ENCODE results near the gene KRT28.

- no peak for TF ChIP-seq CTCF (IDR thresholded peaks at IDR 0.05)
- TF ChIP-seq POLR2A (IDR thresholded peaks at IDR 0.05) = no peak
- TF ChIP-seq POLR2AphosphoS5 (IDR thresholded peaks at IDR 0.05) = no peak
- TF ChIP-seq EP300 (IDR thresholded peaks at IDR 0.05) = no peak
Observed at GRCh38 chr17:40799859-40800258, at the start of gene KRT28.
